ENCODE measurements around the gene PHC3.
A peak's percentile ranks its signal among the peaks of the same experiment; 100 is the strongest.
"Not testable (repeated sequence)": the region's sequence is repeated elsewhere in the genome, so short reads cannot be mapped to it uniquely, and the experiment has no call there.

The PHC3 gene, protein sequence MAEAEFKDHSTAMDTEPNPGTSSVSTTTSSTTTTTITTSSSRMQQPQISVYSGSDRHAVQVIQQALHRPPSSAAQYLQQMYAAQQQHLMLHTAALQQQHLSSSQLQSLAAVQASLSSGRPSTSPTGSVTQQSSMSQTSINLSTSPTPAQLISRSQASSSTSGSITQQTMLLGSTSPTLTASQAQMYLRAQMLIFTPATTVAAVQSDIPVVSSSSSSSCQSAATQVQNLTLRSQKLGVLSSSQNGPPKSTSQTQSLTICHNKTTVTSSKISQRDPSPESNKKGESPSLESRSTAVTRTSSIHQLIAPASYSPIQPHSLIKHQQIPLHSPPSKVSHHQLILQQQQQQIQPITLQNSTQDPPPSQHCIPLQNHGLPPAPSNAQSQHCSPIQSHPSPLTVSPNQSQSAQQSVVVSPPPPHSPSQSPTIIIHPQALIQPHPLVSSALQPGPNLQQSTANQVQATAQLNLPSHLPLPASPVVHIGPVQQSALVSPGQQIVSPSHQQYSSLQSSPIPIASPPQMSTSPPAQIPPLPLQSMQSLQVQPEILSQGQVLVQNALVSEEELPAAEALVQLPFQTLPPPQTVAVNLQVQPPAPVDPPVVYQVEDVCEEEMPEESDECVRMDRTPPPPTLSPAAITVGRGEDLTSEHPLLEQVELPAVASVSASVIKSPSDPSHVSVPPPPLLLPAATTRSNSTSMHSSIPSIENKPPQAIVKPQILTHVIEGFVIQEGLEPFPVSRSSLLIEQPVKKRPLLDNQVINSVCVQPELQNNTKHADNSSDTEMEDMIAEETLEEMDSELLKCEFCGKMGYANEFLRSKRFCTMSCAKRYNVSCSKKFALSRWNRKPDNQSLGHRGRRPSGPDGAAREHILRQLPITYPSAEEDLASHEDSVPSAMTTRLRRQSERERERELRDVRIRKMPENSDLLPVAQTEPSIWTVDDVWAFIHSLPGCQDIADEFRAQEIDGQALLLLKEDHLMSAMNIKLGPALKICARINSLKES

DNA sequence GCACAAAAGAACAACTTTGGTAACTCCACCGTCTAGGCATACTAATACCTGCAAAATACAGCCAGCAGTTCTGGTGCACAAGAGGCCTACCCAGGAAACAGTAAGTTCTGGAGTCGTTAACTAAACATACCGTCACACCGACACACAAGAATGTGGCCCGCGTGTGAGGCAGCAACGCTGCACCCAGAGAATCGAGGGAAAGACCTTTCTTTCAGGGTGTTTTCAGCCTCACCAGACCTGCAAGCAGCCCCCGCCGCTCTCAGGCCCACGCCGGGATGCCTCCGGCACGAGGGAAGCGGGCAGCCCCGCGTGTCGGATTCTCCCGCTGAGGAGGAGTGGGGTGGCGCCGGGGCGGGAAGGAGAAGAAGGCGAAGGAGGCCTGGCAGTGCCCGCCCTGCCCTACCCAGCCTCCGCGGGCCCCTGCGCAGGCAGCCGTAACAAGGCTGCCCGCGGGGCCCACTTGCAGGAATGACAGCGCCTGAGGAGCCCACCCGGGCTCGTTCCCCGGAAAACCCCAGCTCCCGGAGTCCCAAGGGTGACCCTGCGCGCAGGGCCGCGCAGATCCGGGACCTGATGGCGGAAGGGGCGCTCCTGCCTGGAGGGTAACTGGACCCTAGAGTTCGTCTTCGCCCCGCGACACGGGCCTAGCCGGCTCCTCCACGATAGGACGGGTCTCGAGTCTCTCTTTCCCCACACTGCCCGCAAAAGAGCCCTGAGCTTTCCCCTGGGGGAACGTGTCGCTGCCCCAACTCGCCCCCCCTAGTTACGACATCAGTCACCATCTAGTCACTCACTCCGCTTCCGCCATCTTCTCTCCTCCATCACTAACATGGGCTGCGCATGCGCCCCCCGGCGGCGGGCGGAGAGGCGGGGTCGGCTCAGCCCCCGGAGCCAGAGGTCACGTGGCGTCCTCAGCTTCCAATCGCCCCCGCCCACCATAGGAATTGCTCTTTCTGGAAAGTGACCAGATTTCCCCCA is at the start of gene PHC3:
Gene PHC3 (minus strand): TSS at position 826 of the 978 bp plus-strand sequence. CDS start 18 bp downstream, at position 808.
- peak; percentile 73 to 80 for DNase-seq (ENCODE audit: low read depth in 2 of 2)

DNA sequence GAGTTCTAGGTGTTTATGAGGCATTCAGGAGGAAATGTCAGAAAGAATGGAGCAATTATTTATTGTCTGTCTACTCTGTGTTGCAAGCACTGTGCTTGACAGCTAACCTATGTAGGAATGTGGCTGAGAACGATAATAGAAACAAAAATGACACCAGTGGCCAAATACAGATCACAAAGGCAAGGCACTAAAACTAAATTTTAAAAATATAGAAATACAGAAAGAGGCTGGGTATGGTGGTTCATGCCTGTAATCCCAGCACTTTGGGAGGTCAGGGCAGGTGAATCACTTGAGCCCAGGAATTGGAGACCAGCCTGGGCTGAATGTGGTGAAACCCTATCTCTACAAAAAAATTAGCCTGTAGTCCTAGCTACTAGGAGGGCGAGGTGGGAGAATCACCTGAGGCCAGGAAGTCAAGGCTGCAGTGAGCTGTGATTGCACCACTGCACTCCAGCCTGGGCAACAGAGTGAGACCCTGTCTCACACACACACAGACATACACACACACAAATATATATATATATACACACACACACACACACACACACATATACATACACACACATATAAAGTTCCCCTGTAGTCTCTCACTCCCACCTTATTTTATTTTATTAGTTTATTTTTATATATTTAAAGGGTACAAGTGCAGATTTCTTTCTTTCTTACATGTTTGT is 46.7 kb upstream of the PHC3 start:
- peak in 1 of 2 experiments; percentile 6 for DNase-seq (ENCODE audit: low read depth in 2 of 2)

DNA sequence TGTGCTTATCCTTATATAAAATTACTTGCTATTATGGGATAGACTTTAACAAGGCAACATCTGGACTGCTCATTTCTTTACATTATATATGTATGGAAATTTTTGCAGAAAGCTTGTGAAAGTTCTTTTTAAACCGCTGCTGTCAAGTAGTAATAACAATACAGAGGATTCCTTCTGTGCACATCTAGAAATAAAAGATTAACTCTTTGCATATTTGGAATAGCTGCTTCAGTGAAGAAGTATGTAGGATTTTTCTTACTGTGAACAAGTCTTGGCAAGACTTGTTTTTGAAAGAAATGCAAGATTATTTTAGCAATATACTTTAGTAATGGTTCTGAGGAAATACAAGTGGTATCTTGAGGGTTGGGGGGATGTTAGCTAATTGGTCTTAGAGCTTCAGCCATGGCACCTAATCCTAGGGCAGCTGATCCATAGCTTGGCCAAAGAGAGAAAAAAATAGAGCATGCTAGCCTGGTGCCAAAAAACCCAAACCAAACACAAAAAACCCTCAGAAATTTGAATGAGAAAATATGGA is 45.0 kb upstream of the PHC3 start:
- peak; percentile 16 to 17 for DNase-seq (ENCODE audit: low read depth in 2 of 2)

DNA sequence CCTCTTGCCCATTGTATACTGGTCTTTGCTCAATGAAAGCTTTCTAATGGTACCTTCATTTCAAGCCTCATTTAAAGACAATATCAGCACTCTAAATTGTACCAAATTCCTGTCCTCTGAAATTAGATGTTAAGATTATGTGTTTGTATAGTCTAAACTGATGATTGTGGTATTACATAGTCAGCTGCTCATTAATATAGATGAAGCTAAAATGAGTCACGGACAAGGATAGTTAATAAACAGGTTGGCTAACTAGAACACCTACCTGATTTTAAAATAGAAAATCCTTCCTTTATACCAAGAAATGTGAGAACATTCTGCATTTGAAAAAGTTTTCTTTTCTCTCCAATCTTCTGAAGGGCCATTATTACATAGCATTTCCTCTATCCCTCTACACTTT is 43.6 kb upstream of the PHC3 start:
- no peak for DNase-seq (ENCODE audit: low read depth in 2 of 2)

DNA sequence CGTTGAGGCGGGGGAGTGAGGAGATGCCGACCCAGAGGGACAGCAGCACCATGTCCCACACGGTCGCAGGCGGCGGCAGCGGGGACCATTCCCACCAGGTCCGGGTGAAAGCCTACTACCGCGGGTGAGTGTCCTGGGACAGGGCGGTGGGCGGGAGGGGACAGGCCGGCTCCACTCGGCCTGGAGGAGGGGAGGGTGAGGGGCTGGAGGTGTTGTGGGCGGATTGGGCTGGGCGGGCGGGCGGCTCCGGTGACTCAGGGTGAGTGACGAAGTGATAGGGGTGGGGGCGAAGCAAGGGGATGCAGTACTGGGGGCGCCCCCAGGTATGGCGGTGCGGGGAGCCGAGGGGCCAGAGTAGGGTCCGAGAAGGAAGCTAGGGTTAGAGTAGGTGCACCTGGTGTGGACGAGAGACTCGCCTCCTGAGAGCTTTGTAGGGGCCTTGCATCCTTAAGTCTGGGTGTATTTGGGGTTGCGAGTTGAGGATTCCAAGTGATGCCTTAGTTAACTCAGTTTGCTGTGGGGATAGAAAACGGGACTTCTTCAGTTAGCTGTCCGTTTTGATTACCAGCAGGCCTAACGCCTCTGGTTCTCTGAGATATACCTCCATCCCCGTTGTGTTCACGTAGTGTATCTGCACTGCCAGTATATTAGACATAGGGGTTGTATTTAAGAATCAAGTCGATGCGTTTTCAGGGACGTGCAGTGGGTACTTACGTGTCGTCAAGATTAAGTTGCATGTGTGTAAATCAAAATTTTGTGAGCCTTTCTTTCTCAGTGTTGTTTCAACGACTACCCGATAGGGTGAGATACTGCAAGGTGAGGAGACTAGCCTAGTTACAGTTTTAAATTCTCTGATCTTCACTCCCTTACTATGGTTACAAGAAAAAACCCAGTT is 41.4 kb upstream of the PHC3 start:
- no peak for DNase-seq (ENCODE audit: low read depth in 2 of 2)

DNA sequence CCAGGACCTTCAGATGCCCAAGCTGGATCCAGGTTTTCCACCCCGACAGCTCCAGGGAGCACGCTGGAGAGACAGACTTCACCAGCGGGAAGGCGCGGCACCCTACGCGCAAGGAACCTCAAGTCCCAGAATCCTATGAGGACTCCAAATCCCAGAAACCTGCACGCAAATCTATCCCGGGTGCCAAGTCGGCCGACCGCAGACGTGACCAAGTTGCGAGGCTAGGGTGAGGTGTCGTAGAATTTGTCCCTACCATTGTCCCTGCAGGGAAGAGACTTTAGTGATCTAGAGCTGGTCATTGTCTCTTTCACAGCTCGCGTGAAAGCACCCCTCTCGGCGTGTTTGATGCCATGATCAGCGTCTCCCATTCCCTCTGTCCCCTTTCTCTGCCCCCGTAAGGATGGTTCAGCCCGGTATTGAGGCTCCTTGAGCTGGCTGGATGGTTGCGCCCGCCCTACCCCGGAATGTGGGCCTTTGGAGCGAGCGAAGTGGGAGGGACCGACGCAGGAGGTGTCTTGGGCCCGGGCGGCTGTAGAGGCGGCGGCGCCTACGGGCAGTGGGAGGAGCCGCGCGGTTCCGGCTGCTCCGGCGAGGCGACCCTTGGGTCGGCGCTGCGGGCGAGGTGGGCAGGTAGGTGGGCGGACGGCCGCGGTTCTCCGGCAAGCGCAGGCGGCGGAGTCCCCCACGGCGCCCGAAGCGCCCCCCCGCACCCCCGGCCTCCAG is 40.6 kb upstream of the PHC3 start, which contains the start of gene PRKCI:
Gene PRKCI (plus strand): TSS at position 501 of the 723 bp plus-strand sequence. CDS start 246 bp downstream, outside the sequence.
- DNase-seq (ENCODE audit: low read depth in 2 of 2): peak; percentile 96

DNA sequence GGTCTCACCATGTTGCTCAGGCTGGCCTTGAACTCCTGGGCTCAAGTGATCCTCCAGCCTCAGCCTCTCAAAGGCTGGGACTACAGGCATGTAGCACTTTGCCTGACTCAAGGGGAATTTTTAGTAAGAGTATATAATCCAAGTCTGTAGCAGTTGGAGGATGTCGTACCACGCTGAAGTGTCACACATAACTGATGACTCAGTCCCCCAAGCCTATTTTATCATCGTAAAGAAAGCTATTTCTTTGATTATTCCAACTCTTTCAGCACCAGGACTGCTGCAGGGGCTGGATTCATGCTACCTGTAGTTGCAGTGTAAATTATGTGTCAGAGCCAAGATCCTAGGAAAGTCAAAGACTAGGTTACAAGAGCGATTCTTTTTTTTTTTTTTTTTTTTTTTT is 39.3 kb upstream of the PHC3 start:
- DNase-seq (ENCODE audit: low read depth in 2 of 2): no peak

DNA sequence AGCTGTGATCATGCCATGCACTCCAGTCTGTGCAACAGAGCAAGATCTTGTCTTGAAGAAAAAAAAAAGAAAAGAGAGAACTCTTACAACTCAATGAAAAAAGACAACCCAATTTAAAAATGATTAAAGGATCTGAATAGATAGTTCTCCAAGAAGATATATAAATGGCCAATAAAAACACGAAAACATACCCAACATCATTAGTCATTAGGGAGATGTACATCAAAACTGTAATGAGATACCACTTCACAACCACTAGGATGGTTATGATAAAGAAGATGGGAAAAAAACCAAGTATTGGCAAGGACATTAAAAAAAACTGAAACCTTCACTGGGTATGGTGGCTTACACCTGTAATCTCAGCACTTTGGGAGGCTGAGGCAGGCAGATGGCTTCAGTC is 38.3 kb upstream of the PHC3 start:
- DNase-seq (ENCODE audit: low read depth in 2 of 2): no peak

DNA sequence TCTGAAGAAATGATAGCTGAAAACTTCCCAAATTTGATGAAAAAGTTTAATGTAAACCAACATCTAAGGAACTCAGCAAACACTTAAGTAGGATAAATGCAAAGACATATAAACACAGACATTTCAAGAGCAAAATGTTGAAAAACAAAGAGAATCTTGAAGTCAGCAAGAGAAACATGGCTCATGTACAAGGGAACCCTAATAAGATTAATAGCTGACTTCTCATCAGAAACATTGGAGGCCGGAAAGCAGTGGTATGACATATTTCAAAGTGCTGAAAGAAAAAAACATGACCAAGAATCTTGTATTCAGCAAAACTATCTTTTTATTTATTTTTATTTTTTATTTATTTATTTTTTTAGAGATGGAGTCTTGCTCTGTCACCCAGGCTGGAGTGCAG is 30.1 kb upstream of the PHC3 start:
- DNase-seq (ENCODE audit: low read depth in 2 of 2): no peak

DNA sequence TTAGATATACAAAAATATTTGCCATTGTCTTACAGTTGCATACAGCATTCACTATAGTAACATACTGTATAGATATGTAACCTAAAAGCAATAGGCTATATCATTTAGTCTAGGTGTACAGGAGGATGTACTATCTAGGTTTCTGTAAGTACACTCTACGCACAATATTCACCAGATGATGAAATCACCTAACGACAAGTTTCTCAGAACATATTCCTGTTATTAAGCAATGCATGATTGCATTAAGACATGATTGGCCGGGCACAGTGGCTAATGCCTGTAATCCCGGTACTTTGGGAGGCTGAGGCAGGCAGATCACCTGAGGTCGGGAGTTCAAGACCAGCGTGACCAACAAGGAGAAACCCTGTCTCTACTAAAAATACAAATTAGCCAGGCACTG is 26.2 kb upstream of the PHC3 start:
- DNase-seq (ENCODE audit: low read depth in 2 of 2): no peak

DNA sequence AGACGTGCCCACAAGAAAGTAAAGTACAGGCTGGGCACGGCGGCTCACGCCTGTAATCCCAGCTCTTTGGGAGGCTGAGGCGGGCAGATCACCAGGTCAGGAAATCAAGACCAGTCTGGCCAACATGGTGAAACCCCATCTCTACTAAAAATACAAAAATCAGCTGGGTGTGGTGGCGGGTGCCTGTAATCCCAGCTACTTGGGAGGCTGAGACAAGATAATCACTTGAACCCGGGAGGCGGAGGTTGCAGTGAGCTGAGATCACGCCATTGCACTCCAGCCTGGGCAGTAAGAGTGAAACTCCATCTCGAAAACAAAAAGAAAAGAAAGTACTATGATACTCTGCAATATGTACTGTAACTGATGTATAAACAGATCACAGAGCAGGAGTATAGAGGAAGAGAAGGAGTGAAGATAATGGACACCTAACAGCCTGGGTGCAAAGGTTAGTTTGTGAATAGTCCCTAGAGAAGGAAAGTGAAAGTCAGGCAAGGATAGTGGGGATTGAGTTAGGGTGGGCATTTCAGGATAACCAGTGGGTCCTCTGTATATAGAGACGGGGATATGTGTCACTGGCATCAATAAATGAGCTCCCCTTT is 24.7 kb upstream of the PHC3 start:
- DNase-seq (ENCODE audit: low read depth in 2 of 2): not testable (repeated sequence)

DNA sequence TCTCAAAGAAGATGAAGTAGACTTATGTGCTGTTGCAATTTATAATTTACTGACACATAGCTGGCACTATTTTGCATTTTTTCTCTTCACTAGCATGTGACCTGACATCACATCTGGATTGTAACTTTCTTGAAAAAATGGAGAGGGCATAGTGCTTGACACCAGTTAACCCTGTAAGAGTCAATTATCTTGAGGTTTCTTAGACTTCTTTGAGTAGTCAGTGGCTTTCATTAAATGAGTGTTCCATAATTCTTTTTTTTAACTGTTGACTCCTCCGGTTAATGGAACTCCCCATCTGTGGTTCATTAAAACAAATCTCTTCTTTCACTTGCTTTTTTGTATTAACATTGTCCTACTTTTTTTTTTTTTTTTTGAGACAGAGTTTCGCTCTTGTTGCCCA is 23.8 kb upstream of the PHC3 start:
- DNase-seq (ENCODE audit: low read depth in 2 of 2): no peak

DNA sequence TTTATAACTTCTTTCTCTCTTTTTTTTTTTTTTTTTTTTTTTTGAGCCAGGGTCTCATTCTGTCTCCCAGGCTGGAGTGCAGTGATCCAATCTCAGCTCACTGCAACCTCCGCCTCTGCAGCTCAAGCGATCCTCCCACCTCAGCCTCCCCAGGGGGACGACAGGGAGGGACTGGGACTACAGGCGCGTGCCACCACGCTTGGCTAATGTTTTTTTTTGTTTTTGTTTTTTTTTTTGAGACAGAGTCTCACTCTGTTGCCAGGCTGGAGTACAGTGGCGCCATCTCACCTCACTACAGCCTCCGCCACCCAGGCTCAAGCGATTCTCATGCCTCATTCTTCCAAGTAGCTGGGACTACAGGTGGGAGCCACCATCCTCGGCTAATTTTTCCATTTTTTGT is 23.0 kb upstream of the PHC3 start:
- DNase-seq (ENCODE audit: low read depth in 2 of 2): no peak

DNA sequence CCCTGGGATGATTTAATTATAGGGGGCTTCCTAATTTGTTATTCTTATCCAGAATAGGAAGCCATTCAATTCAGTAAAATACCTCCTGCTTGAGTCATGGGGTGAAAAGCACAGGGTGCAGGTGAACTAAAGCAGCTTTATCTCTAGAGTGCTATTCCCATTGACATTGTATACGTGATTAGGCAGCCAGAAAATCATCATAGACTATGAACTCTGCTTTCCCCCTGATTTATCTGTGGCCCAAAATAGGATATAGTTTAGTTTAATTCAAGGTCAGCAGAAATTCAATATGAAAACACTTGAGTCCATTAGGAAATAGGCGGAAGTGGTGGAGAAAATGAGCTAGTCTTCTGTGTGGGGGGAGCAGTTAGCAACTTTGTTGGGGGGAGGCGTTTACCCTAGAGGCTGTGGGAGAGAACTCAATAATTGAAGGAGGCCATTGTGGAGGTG is 22.5 kb upstream of the PHC3 start:
- no peak for DNase-seq (ENCODE audit: low read depth in 2 of 2)

DNA sequence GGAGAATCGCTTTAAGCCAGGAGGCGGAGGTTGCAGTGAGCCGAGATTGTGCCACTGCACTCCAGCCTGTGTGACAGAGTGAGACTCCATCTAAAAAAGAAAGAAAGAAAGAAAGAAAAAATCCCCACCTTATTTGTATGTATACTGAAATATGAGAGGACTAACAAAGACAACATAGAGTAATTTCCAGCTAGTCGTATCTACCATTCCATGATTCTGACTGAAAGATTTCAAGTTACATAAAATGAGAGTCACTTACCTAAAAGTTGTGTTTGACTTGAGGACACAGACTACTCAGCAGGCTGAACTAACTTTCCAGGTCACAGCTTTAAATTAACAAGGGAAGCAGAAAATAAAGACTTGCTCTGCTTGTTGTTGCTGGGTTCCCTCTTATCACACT is 21.9 kb upstream of the PHC3 start:
- no peak for DNase-seq (ENCODE audit: low read depth in 2 of 2)

DNA sequence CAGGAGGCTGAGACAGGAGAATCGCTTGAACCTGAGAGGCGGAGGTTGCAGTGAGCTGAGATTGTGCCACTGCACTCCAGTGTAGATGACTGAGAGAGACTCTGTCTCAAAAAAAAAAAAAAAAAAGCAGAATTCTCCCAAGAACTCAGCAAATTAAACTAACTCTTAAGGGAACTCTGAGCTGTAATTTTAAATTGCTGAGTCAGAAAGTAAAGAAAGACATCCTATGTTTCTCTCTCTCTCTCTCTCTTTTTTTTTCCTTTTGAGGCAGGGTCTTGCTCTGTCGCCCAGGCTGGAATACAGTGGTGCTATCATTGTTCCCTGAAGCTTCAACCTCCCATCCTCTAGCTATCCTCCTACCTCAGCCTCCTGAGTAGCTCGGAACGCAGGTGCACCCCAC is 20.0 kb upstream of the PHC3 start:
- DNase-seq (ENCODE audit: low read depth in 2 of 2): no peak

DNA sequence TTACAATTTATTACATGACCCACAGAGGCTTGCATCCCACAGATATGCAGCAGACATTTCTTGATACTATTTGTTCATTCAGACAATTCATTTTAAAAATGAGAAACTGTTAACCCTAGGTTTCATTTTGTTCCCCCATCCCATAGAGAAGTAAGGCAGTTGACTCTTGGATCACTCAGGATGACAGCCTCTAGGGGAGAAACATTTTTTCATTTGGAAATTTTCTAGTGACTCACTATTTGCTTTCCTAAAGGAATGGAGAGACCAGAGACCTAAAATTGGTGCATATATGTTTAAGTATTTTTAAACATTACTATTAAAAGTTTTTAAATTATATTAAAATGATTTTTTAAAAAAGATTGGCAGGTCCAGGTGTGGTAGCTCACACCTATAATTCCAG is 19.5 kb upstream of the PHC3 start:
- no peak for DNase-seq (ENCODE audit: low read depth in 2 of 2)

DNA sequence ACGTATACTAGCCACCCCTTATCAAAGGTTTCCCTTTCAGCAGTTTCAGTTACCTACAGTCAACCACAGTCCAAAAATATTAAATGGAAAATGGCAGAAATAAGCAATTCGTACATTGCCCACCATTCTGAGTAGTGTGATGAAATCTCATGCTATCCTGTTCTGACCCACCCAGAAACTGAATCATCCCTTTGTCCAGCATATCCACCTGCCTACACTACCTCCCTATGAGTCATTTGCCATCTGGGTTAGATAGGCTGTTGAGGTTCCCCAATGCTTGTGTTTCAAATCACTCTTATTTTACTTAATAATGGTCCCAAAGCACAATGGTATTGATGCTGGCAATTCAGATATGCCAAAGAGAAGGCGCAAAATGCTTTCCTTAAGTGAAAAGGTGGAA is 15.3 kb upstream of the PHC3 start:
- no peak for DNase-seq (ENCODE audit: low read depth in 2 of 2)

All from fibroblast of skin of left biceps (primary cell).